Stimulated activated CD8-positive, alpha-beta memory T cell treated with anti-CD3 and anti-CD28 coated beads, Interleukin-7, amount 100 ng/mL, for 1 hour (primary cell): ENCODE data around the gene ANKRD33B.
"Not testable (repeated sequence)": the region's sequence is repeated elsewhere in the genome, so short reads cannot be mapped to it uniquely, and the experiment has no call there.

Experiments
- DNase-seq, 2 donors: peaks; one replicate each; pipeline ENCODE4 v3.0.0-alpha.2; 2020; ENCODE audit warnings: low read depth in 2 of 2

The ANKRD33B gene

GRCh38 chr5:10556893-10557746 is 6.8 kb upstream of the ANKRD33B start:
- DNase-seq: no peak

DNA sequence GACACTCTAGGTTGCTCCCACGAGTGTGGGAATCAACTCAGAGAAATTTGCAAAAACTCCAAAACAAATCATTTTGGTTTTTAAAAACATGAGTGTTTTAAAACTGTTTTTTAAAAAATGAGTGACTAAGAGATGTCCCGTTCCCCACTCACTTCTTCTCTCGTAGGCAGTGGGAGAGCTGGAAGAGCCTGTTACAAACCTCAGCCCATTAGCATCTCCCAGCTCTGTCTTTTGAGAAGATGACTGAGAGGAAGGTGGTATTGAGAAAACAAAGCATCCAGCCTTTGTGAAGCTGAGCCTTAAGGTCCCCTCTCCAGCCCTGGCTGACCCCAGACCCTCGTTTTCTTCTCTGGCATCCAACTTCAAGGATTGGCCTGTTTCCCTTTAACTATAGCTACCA is 4.7 kb upstream of the ANKRD33B start:
- no peak for DNase-seq

DNA sequence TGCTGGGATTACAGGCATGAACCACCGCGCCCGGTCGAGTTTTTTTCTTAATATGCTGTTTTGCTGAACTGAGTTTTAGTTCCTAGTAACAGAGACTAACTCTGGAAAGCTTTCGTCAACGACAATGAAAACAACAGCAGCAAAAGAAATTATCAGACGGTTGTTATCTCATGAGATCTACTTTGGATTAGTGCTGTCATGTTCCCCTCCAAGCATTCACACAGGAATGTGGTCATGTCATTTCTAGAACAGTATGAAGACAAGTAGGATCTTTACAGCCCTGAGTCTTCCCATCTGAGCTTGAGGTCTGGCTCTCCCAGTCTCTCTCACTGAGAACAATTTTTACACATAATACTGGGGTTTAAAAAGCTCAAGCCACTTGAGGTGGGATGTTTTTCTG is 4.0 kb upstream of the ANKRD33B start:
- DNase-seq: no peak

DNA sequence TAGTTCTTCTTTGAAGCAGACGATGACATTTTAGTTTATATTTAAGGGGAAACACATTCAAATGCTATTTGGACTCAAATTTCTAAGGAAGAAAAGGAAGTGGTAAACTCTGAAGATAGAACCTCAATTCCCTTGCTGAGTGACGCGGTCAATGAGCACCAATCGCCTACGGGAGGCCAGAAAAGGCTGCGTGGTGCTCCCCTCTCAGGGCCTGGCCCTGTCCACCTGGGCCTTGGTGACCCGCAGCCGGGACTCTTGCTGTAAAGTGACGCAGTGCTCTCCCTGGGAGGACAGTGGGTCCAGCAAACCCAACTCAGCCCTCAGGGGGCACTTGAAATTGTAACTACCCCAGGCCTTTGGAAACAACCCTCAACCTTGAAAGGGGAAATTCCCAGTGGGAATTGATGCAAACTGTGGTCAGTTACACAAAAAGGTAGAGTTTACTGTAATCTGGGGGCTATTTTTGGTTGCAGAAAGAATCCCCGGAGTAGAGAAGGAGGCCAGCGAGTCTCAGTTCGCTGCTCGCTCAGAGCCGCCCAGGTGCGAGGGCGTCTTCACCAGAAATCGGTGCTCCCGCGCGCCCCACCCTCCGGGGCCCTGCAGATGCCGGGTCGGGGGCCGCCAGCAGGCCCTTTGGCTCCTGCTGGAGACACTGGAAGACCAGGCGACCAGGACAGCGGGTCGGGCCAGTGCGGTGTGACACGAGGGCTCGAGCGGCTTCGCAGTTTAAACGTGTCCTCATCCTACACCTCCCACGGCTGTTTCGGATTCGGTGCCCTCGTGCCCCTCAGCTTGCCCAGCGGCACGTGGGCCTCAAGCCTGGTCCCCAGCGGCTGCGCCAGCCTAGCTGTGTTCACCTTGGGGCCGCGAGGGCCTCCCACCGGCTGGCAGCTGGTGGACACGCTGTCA is 1.4 kb upstream of the ANKRD33B start:
- no peak for DNase-seq

GRCh38 chr5:10563110-10563944 is 543 bp upstream of the ANKRD33B start:
- no peak for DNase-seq

- DNase-seq: no peak
Measured at GRCh38 chr5:10564838-10565784, 1.2 kb downstream of the ANKRD33B start.

DNA sequence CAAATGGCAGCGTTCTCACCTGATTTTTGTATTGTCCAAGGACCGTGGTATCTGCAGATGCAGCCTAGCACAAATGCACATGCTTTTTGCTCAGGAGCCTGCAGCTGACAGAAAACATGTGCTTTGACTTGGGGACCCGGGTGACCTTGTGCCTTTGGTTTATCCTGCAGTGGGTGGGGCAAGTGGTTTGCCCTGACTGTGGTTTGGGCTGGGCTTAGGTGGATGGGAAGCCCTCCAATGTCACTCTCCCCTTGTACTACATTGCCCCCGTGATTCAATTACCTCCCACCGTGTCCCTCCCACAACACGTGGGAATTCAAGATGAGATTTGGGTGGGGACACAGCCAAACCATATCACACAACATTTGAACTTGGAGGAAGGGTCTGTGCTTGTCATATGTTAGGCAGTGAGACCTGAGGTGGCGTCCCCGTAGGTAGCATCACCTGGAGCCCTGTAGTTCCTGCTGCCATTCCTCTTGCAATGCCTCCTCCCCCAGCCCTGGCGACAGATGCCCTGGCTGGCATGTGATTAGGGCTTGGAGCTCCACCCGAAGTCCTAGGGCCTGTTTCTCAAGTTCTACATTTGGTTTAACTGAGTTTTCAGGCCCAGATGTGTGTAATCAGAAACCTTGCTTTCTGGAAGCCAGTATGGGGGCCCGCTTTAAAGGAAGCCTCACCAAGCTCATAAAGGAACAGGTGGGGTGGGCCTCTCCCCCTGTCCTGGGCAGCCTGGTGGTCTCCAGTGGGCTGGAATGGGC is 2.1 kb downstream of the ANKRD33B start:
- DNase-seq: no peak

GRCh38 chr5:10566543-10567068 is 2.7 kb downstream of the ANKRD33B start:
- DNase-seq: no peak

DNA sequence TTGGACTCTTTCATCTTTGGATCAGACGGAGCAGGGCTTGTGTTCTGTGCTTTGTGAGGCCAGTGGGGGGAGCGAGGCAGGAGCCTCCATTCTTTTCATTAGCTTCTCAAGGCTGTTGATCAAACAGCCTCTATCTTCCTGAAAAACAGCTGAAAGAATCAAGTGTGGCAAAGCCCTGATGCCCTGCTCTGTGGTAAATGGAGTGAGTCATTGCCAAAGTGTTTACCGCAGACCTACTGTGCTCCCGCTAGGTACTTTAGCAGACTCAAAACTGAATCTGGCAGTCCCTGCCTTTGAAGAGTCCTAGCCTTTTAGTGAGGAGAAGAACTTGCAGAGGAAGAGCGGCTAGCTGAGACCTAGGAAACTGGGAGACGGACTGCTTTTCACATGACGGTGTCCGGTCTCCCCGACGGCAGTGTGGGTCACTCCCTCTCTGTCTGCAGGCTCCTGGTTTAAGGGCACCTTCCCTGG is 3.3 kb downstream of the ANKRD33B start:
- no peak for DNase-seq

DNA sequence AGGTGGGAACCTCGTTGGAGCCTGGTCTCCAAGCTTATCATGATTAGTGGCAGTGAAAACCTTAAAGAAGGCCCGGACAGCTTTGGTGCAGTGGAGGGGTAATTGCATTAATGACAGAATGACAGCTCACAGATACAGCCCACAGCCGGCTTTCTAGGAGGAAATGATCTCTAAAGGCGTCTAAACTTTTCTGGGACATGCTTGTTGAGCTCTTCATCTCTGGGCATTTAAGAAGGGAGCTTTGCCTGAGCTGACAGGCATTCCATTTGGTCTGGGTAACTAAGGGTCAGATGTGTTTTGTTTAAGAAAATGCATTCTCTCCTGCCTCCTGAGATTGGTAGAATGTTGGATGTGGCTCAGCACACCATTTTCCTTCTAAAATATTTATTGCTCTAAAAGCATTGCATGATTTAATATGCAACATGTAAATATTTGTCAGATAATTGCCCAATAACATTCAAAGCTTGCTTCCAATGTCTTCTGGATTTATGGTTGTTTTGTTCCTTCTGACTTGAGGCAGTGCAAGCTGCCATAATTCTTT is 4.0 kb downstream of the ANKRD33B start:
- no peak for DNase-seq

- not testable (repeated sequence) for DNase-seq
Measured at GRCh38 chr5:10570540-10570939, 6.7 kb downstream of the ANKRD33B start.

DNA sequence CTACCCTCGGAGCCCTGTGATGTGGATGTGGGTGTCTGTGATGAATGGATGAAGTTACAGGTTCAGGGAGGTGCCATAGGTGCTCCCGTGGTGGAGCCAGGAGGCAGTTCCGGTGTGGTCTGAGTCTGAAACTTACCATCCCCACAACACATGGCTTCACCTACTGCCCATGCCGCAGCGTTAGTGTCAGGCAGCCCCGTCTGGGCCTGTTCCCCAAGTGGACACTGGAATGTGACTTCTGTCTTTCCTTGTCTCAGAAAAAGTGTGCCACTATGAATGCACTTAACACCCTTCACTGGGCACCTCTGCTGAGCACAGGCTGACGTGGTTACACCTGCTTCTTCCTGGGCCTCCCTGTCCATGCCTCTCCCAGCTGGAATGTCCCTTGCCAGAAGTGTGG is 8.6 kb downstream of the ANKRD33B start:
- DNase-seq: no peak

GRCh38 chr5:10573487-10574145 is 9.7 kb downstream of the ANKRD33B start:
- no peak for DNase-seq

DNA sequence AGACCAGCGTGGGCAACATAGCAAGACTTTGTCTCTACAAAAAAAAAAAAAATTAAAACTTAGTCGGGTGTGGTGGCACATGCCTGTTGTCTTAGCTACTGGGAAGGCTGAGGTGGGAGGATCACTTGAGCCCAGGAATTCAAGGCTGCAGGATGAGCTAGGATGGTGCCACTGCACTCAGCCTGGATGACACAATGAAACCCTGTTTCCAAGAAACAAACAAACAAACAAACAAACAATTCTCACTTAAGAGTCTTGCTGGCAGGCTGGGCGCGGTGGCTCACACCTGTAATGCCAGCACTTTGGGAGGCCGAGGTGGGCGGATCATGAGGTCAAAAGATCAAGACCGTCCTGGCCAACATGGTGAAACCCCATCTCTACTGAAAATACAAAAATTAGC is 11.0 kb downstream of the ANKRD33B start:
- not testable (repeated sequence) for DNase-seq

DNA sequence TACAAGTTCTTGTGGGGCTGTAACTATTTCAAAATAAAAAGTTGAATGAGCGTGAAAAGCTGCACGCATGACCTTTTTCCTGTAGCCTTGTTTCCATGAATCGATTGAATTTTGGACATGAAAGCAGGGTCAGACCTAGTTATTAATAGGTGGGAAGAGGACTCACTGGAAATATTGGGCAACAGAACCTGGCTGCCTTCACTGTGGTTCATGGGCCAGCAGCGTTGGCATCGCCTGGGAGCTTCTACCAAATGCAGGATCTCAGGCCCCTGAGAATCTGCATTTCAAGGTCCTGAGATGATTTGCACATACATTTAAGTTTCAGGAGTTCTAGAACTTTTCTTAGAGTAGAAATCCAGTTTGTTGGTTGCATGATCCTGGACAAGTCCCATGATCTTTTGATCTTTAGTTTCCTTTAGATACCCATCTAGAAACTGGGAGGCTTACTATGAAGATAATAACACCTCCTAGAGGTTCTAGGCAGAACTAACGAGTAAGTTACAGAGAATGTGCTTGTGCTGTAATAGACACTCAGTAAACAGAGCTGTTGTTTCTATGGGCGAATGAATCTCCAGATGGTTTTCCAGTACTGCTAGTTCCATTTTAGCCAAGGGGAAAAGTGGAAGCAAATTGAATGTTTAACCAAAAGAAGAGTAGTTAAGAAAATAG is 12.4 kb downstream of the ANKRD33B start:
- DNase-seq: no peak

DNA sequence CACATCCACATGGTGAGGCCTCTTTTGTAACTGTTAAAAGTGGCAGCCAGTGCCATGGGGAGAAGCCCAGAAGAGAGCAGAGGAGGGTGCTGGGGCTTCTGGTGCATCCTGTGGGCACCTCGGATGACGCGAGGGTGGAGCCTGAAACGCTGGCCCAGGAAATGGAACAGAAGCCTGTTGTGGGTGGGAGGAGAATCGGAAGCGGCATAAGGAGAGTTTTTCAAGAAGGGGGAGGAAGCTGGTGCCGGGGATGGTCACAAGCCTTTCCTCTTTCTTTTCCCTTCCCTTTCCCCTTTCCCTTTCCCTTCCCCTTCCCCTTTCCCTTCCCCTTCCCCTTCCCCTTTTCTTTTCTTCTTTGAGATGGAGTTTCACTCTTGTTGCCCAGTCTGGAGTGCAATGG is 12.9 kb downstream of the ANKRD33B start:
- DNase-seq: no peak

GRCh38 chr5:10577371-10578292 is 13.8 kb downstream of the ANKRD33B start:
- DNase-seq: no peak
